ENCODE results near the gene MCCC1. TPM values are rescaled to one million over a fixed set of nuclear protein-coding genes. Genes with fewer than 3 reads are reported as not detected.

Gene MCCC1
- total RNA-seq, 2 experiments from 2014 or later = 24.0 to 25.1 TPM

DNA sequence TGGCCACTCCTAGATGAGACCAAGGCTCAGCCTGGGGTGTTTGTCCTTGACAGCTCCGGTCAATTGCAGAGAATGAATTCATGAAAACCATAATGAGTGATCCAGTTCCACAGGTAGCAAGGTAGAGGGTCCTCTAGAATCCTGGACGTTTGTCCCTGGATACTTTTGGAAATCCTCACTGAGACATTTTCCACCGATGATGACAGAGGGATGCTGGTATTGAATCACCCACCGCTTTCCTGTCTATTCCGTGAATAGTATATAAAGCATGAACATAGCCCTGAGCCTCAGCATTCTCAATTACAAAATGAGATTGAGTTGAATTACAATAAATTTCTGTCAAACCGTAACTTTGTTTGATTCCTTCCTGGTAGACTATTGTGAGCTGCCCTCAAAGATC lies 113.3 kb downstream of the MCCC1 start:
- DNase-seq = no peak
- no peak overlapping the region for H3K27ac Mint-ChIP-seq
- H3K9me3 Mint-ChIP-seq = no peaks in the 10 kb centered on the region
- no peaks in the 10 kb centered on the region for H3K36me3 Mint-ChIP-seq (ENCODE audit: low read depth)
- ChIA-PET POLR2A (no interaction called here), CTCF (no interaction called here)
- peaks cover 5% of the 10 kb centered on the region for H3K4me1 Mint-ChIP-seq
- no peak overlapping the region for H3K4me3 Mint-ChIP-seq
- no peaks in the 10 kb centered on the region for H3K27me3 Mint-ChIP-seq

DNA sequence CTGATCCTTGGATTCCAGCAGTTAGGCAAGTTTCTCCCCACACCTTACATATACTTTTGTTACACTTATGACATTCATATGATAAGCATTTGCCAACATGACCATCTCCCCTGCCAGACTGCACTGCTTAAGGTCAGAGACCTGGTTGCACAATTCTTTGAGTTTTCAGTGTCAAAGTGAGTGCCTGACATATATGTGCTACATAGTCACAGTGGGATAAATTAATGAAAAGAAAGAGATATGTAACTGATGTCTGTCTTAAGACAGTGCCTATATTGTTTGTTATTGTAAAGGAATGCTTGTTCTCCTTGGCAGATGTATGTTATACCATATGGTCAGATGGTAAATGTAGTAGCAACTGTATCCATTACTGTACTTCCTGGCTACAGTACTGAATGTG lies 115.4 kb downstream of the MCCC1 start:
- Mint-ChIP-seq H3K4me1 (peaks cover 16% of the 10 kb centered on the region), H3K27ac (no peak overlapping the region), H3K36me3 (ENCODE audit: low read depth) (no peaks in the 10 kb centered on the region), H3K27me3 (no peaks in the 10 kb centered on the region), H3K9me3 (no peaks in the 10 kb centered on the region), H3K4me3 (no peak overlapping the region)
- ChIA-PET POLR2A (no interaction called here), CTCF (interaction anchor here (0.6 kb wide), 1 partner anchor 37 kb away, joined by 3 read pairs; no protein-coding TSS in a partner anchor)
- DNase-seq = no peak

DNA sequence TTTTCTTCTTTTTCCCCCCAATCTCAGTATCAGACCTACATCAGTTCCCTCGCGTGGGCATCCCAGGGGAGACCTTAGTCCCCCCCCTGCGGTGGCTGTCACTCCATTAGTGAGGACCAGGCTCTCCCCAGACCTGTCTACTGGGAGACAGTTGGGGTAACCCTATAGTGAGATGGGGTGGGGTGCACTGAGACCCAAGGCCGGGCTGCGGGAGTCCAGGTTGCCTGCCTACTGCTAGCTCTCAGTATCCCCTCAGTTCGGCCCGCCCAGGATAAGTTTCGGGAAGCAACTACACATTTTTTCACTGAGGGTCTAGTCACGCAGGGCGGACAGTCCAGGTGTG lies 118.3 kb downstream of the MCCC1 start:
- Mint-ChIP-seq H3K27me3 (no peaks in the 10 kb centered on the region), H3K36me3 (ENCODE audit: low read depth) (no peaks in the 10 kb centered on the region), H3K27ac (peak overlapping the region; percentile 90), H3K4me1 (peaks cover 35% of the 10 kb centered on the region), H3K4me3 (peak overlapping the region; percentile 78), H3K9me3 (no peaks in the 10 kb centered on the region)
- ChIA-PET POLR2A (no interaction called here), CTCF (interaction anchor here (0.7 to 1.6 kb wide), 7 partner anchors 10 to 401 kb away, joined by 3 to 5 read pairs (median 4); no protein-coding TSS in a partner anchor)
- DNase-seq = no peak

DNA sequence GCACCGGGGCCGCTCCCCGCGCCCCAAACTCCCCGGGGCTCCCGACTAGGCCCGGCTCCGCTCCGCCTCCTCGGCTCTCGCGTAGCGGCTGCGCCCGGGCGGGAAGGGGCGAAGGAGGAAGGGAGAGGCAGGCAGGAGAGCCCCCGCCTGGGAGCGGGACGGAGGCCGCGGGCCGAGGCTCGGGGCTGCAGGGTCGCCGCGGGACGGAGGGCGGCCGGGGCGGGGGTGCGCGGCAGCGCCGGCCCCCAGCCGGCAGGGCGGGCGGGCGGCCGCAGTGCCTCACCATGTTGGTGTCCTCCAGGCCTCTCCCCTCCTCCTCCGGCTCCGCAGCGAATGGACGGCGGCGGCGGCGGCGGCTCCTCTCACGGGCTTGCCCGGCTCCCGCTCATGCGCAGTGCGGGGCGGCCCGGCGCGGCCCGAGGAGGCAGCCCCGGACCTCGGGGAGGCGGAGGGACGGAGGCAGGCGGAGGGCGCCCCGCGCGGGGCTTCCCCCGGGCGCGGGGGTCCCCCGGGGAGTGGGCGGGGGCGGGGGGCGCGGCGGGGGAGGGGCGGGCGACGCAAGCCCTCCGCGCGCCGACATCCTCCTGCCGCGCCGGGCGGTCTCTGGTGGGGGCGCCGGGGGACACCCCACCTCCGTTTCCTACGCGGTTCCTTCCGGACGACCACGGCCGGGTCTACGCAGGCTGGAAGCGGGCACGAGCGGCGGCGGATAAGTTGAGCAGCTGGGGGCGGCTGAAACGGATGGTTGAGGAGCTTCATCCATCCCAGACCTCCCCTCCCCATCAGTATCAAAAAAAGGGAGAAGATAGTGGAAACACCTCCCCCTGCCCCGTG lies 118.9 kb downstream of the MCCC1 start, which contains the start of gene DCUN1D1:
TSS of gene DCUN1D1 (minus strand) at position 335 of the 834 bp plus-strand sequence. CDS start at position 286, 49 bp downstream.
- no peaks in the 10 kb centered on the region for H3K9me3 Mint-ChIP-seq
- peak within 1 kb of the TSS; percentile 90 for H3K4me3 Mint-ChIP-seq
- CTCF ChIA-PET = interaction anchor here (1.4 to 1.6 kb wide), 3 partner anchors 13 to 402 kb away, joined by 4 to 5 read pairs (median 4); no protein-coding TSS in a partner anchor
- H3K27ac Mint-ChIP-seq = peak within 1 kb of the TSS; percentile 95
- H3K27me3 Mint-ChIP-seq = no peaks in the 10 kb centered on the region
- peak; percentile 88 for DNase-seq
- H3K4me1 Mint-ChIP-seq = peaks cover 36% of the 10 kb centered on the region
- H3K36me3 Mint-ChIP-seq (ENCODE audit: low read depth) = no peaks in the 10 kb centered on the region
- POLR2A ChIA-PET = no interaction called here

DNA sequence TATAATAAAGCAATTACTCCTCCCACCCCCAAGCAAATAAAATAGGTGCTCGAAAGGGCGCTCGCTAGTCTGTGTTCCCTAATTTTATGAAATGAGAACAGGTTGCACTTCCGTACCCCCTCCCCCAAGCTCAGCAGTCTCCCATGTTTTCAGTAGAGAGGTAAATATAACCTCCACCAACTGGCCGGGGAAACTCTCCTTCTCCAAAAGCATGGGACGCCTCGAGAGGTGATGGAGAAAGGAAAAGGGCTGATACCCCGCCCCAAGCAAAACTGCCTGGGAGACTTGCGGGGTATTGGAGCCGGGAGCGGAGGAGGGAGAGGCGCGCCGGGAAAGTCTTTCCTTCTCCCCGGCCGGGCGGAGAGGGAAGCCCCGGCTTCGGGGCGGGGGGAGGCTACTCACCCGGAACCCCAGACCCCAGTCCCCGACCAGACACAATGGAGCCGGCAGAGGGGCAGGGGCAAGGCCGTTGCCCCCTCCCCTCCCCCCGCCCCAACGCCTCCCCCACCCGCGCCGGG lies 119.6 kb downstream of the MCCC1 start:
- peak; percentile 39 for DNase-seq
- no peaks in the 10 kb centered on the region for H3K36me3 Mint-ChIP-seq (ENCODE audit: low read depth)
- no peaks in the 10 kb centered on the region for H3K9me3 Mint-ChIP-seq
- ChIA-PET POLR2A (no interaction called here), CTCF (no interaction called here)
- peak overlapping the region; percentile 90 for H3K4me3 Mint-ChIP-seq
- H3K4me1 Mint-ChIP-seq = peaks cover 38% of the 10 kb centered on the region
- H3K27me3 Mint-ChIP-seq = no peaks in the 10 kb centered on the region
- peak overlapping the region; percentile 95 for H3K27ac Mint-ChIP-seq

DNA sequence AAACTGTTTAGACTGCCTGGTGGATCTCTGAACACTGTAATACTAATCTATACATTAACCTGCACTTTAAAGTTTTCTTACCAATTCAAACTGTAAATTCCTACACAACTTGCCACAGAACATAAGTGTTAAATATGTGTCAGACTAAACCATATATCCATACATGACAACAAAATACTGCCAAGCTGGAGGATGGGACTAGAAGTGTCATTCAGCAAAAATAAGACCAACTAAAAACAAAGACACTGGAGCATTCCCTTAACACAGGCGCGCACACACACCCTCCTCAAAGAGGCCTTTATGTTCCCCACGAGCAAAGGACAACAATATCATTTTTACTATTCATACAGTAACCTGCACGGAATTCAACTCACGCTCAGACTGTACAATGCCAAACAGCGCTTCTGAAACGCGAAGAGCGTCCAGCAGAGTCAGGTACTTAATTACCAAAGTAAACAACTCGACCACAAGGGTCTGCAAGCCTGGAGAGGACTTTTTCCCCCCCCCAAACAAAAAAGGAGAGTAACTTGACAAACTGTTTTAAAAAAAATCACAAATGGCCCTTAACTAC lies 120.1 kb downstream of the MCCC1 start:
- CTCF ChIA-PET = no interaction called here
- POLR2A ChIA-PET = no interaction called here
- no peaks in the 10 kb centered on the region for H3K36me3 Mint-ChIP-seq (ENCODE audit: low read depth)
- H3K27ac Mint-ChIP-seq = peak overlapping the region; percentile 95
- DNase-seq = no peak
- peak overlapping the region; percentile 90 for H3K4me3 Mint-ChIP-seq
- H3K4me1 Mint-ChIP-seq = peaks cover 38% of the 10 kb centered on the region
- H3K27me3 Mint-ChIP-seq = no peaks in the 10 kb centered on the region
- H3K9me3 Mint-ChIP-seq = no peaks in the 10 kb centered on the region

DNA sequence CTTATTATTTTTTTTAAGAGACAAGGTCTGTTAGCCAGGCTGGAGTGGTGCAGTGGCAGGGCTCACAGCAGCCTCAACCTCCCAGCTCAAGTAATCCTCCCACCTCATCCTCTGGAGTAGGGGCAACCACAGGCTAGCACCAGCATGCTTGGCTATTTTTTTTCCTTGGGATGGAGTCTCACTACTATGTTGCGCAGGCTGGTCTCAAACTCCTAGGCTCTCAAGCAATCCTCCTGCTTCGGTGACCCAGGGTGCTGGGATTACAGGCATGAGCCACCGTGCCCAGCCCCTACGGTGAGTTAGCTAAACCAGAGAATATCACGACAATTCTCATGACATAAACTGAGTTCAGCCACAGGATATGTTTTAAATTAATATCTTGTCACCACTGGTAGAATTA lies 120.9 kb downstream of the MCCC1 start:
- no peaks in the 10 kb centered on the region for H3K36me3 Mint-ChIP-seq (ENCODE audit: low read depth)
- peak overlapping the region; percentile 90 for H3K4me3 Mint-ChIP-seq
- H3K9me3 Mint-ChIP-seq = no peaks in the 10 kb centered on the region
- H3K27ac Mint-ChIP-seq = no peak overlapping the region
- POLR2A ChIA-PET = no interaction called here
- peaks cover 38% of the 10 kb centered on the region for H3K4me1 Mint-ChIP-seq
- no peak for DNase-seq
- CTCF ChIA-PET = no interaction called here
- no peaks in the 10 kb centered on the region for H3K27me3 Mint-ChIP-seq

DNA sequence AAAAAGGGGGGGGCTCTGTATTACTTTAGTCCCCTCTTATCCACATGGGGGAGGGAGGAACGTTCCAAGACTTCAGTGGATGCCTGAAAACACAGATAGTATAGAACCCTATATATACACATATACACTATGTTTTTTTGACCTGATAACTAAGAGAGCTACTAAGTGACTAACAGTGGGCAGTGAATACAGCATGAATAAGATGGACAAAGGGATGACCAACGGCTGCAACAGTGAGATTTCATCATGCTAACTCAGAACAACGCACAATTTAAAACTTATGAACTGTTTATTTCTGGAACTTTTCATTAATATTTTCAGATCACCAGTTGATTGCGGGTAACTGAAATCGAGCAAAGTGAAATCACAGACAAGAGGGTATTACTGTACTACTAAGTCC lies 126.2 kb downstream of the MCCC1 start:
- peaks cover 14% of the 10 kb centered on the region for H3K36me3 Mint-ChIP-seq (ENCODE audit: low read depth)
- no peaks in the 10 kb centered on the region for H3K27me3 Mint-ChIP-seq
- no peak overlapping the region for H3K4me3 Mint-ChIP-seq
- H3K4me1 Mint-ChIP-seq = peaks cover 47% of the 10 kb centered on the region
- ChIA-PET CTCF (no interaction called here), POLR2A (no interaction called here)
- no peak for DNase-seq
- H3K9me3 Mint-ChIP-seq = no peaks in the 10 kb centered on the region
- no peak overlapping the region for H3K27ac Mint-ChIP-seq

DNA sequence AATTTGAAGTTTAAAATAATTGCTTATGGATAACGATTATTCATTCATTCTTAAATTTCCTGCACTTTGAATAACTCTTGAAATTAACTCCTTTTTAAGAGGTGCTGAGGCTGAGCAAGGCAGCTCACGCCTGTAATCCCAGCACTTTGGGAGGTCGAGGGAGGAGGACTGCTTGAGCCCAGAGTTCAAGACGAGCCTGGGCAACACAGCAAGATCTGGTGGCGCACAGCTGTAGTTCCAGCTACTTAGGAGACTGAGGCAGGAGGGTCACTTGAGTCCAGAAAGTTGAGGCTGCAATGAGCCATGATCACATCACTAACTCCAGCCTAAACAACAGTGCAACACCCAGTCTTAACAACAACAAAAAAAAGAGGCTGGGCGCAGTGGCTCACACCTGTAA lies 126.9 kb downstream of the MCCC1 start:
- H3K36me3 Mint-ChIP-seq (ENCODE audit: low read depth) = peaks cover 16% of the 10 kb centered on the region
- no peak for DNase-seq
- ChIA-PET CTCF (interaction anchor here (0.7 to 1.7 kb wide), 2 partner anchors 10 to 99 kb away, joined by 4 read pairs; no protein-coding TSS in a partner anchor), POLR2A (no interaction called here)
- H3K4me1 Mint-ChIP-seq = peaks cover 51% of the 10 kb centered on the region
- H3K27me3 Mint-ChIP-seq = no peaks in the 10 kb centered on the region
- no peak overlapping the region for H3K27ac Mint-ChIP-seq
- H3K9me3 Mint-ChIP-seq = no peaks in the 10 kb centered on the region
- no peak overlapping the region for H3K4me3 Mint-ChIP-seq

DNA sequence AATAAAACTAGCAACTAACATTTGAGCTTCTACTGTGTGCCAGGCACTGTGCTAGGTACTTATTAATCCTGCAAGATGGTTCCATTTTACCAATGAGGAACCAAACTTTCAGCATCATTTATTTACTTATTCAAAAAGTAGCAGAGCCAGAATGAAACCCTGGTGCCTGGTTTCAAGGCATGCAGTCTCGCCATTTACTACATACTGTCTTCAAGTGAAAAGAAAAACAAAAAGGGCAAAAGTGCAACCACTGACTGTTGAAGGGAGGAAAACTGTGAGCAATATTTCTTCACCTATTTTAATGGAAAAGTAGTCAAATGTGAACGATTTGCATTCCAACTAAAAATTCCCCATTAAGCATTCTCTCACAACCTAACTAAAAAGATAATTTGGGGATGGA lies 127.7 kb downstream of the MCCC1 start:
- ChIA-PET POLR2A (interaction anchor here (0.6 kb wide), 1 partner anchor 174 kb away, joined by 10 read pairs; no protein-coding TSS in a partner anchor), CTCF (interaction anchor here (0.6 to 1.7 kb wide), 4 partner anchors 9 to 69 kb away, joined by 3 to 4 read pairs (median 4); no protein-coding TSS in a partner anchor)
- no peaks in the 10 kb centered on the region for H3K27me3 Mint-ChIP-seq
- peaks cover 52% of the 10 kb centered on the region for H3K4me1 Mint-ChIP-seq
- no peak overlapping the region for H3K4me3 Mint-ChIP-seq
- peaks cover 16% of the 10 kb centered on the region for H3K36me3 Mint-ChIP-seq (ENCODE audit: low read depth)
- no peak for DNase-seq
- H3K9me3 Mint-ChIP-seq = no peaks in the 10 kb centered on the region
- no peak overlapping the region for H3K27ac Mint-ChIP-seq

DNA sequence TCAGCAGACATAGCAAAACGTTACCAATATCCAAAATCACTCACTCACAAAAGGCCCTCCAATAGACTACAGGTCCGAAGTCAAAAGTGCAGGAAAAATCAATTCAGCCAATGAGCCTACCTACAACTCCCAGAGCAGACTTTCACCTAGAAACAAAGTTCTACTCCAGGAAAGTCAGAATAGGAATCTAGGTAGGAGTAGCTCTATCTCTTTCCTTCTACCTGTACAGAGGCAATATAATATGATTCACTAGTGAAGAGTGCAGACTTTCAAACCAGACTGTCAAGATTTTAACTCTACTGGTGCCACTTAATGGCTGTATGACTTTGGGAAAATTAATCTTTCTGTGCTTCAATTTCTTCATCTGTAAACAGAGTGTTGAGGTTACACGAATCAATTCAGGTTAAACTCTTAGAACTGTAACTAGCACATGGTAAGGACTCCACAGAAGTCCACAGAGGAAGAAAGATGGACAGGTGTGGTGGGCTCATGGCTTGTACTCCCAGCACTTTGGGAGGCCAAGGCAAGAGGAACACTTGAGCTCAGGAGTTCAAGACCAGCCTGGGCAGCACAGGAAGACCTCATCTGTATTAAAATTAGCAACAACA lies 128.4 kb downstream of the MCCC1 start:
- no peaks in the 10 kb centered on the region for H3K9me3 Mint-ChIP-seq
- CTCF ChIA-PET = interaction anchor here (1.1 to 1.7 kb wide), 4 partner anchors 8 to 81 kb away, joined by 3 to 4 read pairs (median 4); no protein-coding TSS in a partner anchor
- POLR2A ChIA-PET = no interaction called here
- H3K27ac Mint-ChIP-seq = no peak overlapping the region
- H3K4me3 Mint-ChIP-seq = no peak overlapping the region
- peaks cover 55% of the 10 kb centered on the region for H3K4me1 Mint-ChIP-seq
- no peak for DNase-seq
- H3K36me3 Mint-ChIP-seq (ENCODE audit: low read depth) = peaks cover 20% of the 10 kb centered on the region
- H3K27me3 Mint-ChIP-seq = no peaks in the 10 kb centered on the region

DNA sequence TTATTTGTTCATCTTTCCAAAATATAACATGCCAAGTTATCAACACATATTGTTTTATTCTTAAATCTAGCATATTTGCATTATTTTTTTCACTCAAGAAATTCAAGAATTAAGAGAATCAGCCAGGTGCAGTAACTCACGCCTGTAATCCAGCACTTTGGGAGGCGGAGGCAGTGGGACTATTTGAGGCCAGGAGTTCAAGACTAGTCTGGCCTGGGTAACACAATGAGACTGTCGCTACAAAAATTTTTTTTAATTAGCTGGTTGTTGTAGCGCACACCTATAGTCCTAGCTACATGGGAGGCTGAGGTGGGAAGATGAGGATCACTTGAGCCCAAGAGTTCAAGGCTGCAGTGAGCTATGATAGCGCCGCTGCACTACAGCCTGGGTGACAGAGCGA lies 129.4 kb downstream of the MCCC1 start:
- H3K4me3 Mint-ChIP-seq = no peak overlapping the region
- H3K27me3 Mint-ChIP-seq = no peaks in the 10 kb centered on the region
- H3K9me3 Mint-ChIP-seq = no peaks in the 10 kb centered on the region
- ChIA-PET CTCF (interaction anchor here (1.0 to 1.6 kb wide), 2 partner anchors 11 to 13 kb away, joined by 3 to 5 read pairs; no protein-coding TSS in a partner anchor), POLR2A (no interaction called here)
- H3K36me3 Mint-ChIP-seq (ENCODE audit: low read depth) = peaks cover 20% of the 10 kb centered on the region
- H3K4me1 Mint-ChIP-seq = peaks cover 61% of the 10 kb centered on the region
- DNase-seq = no peak
- H3K27ac Mint-ChIP-seq = no peak overlapping the region

DNA sequence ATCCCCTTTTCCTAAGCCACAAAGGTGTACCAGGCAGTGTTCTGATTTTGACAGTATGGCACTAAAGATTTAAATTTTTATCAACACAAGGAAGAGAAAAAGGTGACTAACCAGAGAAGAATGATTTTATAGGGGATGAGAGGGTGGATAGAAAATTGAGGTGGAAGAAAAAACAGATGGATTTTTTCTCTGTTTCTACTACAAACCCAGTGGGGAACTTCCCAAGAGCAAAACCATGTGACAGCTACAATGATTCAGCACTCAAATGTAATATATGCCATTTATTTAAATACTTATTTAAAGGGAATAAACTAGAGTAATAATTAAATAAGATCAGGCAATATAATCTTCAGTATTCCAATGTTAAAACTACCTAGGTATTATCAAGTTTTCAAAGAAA lies 130.0 kb downstream of the MCCC1 start:
- Mint-ChIP-seq H3K27me3 (no peaks in the 10 kb centered on the region), H3K9me3 (no peaks in the 10 kb centered on the region), H3K4me1 (peaks cover 61% of the 10 kb centered on the region), H3K36me3 (ENCODE audit: low read depth) (peaks cover 21% of the 10 kb centered on the region), H3K27ac (peak overlapping the region; percentile 33), H3K4me3 (no peak overlapping the region)
- DNase-seq = no peak
- ChIA-PET CTCF (interaction anchor here (1.0 to 1.6 kb wide), 4 partner anchors 12 to 18 kb away, joined by 3 to 5 read pairs (median 4); no protein-coding TSS in a partner anchor), POLR2A (no interaction called here)
